ENCODE measurements around the gene ADAM12. TPM values are rescaled to one million over a fixed set of nuclear protein-coding genes. Genes with fewer than 3 reads are reported as not detected.

Gene ADAM12
- total RNA-seq, 1 donor from 2014 or later, result 100 TPM

- H3K36me3 Mint-ChIP-seq (ENCODE audit: low read depth, unreplicated experiment), result peaks cover 14% of the 10 kb centered on the region
- Histone ChIP-seq H2AFZ (ENCODE audit: low read depth, low read length) (no peak overlapping the region), H3K9ac (ENCODE audit: low read length) (no peak overlapping the region), H3K27me3 (ENCODE audit: insufficient read depth, low read length) (no peaks in the 10 kb centered on the region), H3K79me2 (ENCODE audit: insufficient read depth, low read length) (peaks cover 62% of the 10 kb centered on the region), H3K4me2 (ENCODE audit: low read length) (no peak overlapping the region), H3K9me3 (ENCODE audit: insufficient read depth, low read depth, low read length) (no peaks in the 10 kb centered on the region), H3K27ac (ENCODE audit: low read depth, low read length) (no peak overlapping the region), H3K4me3 (ENCODE audit: insufficient read depth, low read depth, low read length) (no peak overlapping the region), H4K20me1 (ENCODE audit: insufficient read depth, low read length) (no peaks in the 10 kb centered on the region), H3K36me3 (ENCODE audit: insufficient read depth, low read length) (no peaks in the 10 kb centered on the region), H3K4me1 (ENCODE audit: insufficient read depth, low read length) (peaks cover 23% of the 10 kb centered on the region)
- DNase-seq (ENCODE audit: low read depth) (peak; percentile 39), FAIRE-seq (no peak)
- H3K27me3 Mint-ChIP-seq (ENCODE audit: low read depth, unreplicated experiment), result no peaks in the 10 kb centered on the region
- H3K9me3 Mint-ChIP-seq (ENCODE audit: unreplicated experiment), result peaks cover 4% of the 10 kb centered on the region
- H3K4me1 Mint-ChIP-seq (ENCODE audit: low read depth, unreplicated experiment), result peaks cover 45% of the 10 kb centered on the region
- H3K27ac Mint-ChIP-seq (ENCODE audit: unreplicated experiment), result no peak overlapping the region
- no peak for TF ChIP-seq CTCF (IDR thresholded peaks at IDR 0.05; ENCODE audit: insufficient read depth, low read depth, low read length)
- no peak overlapping the region for H3K4me3 Mint-ChIP-seq (ENCODE audit: unreplicated experiment)
These were observed 174.3 kb downstream of the ADAM12 start for GRCh38 chr10:126214021-126214420.

GRCh38 chr10:126212738-126213137 lies 175.5 kb downstream of the ADAM12 start:
- no peak overlapping the region for H3K4me3 ChIP-seq (ENCODE audit: insufficient read depth, low read depth, low read length)
- H3K79me2 ChIP-seq (ENCODE audit: insufficient read depth, low read length), result peaks cover 55% of the 10 kb centered on the region
- no peaks in the 10 kb centered on the region for H3K36me3 ChIP-seq (ENCODE audit: insufficient read depth, low read length)
- Mint-ChIP-seq H3K27ac (ENCODE audit: unreplicated experiment) (no peak overlapping the region), H3K36me3 (ENCODE audit: low read depth, unreplicated experiment) (peaks cover 14% of the 10 kb centered on the region), H3K9me3 (ENCODE audit: unreplicated experiment) (peaks cover 4% of the 10 kb centered on the region), H3K4me3 (ENCODE audit: unreplicated experiment) (no peak overlapping the region), H3K27me3 (ENCODE audit: low read depth, unreplicated experiment) (no peaks in the 10 kb centered on the region), H3K4me1 (ENCODE audit: low read depth, unreplicated experiment) (peaks cover 52% of the 10 kb centered on the region)
- H4K20me1 ChIP-seq (ENCODE audit: insufficient read depth, low read length), result no peaks in the 10 kb centered on the region
- H3K9me3 ChIP-seq (ENCODE audit: insufficient read depth, low read depth, low read length), result no peaks in the 10 kb centered on the region
- H3K9ac ChIP-seq (ENCODE audit: low read length), result no peak overlapping the region
- H3K4me1 ChIP-seq (ENCODE audit: insufficient read depth, low read length), result peaks cover 30% of the 10 kb centered on the region
- no peak overlapping the region for H3K4me2 ChIP-seq (ENCODE audit: low read length)
- no peak overlapping the region for H3K27ac ChIP-seq (ENCODE audit: low read depth, low read length)
- DNase-seq (ENCODE audit: low read depth) (peak; percentile 72), FAIRE-seq (no peak)
- no peak for TF ChIP-seq CTCF (IDR thresholded peaks at IDR 0.05; ENCODE audit: insufficient read depth, low read depth, low read length)
- TF ChIP-seq EZH2 (IDR thresholded peaks at IDR 0.05; ENCODE audit: insufficient read depth, low read length), result no peak
- H3K27me3 ChIP-seq (ENCODE audit: insufficient read depth, low read length), result no peaks in the 10 kb centered on the region
- no peak overlapping the region for H2AFZ ChIP-seq (ENCODE audit: low read depth, low read length)

- Mint-ChIP-seq H3K4me1 (ENCODE audit: low read depth, unreplicated experiment) (peaks cover 48% of the 10 kb centered on the region), H3K27ac (ENCODE audit: unreplicated experiment) (no peak overlapping the region), H3K9me3 (ENCODE audit: unreplicated experiment) (peaks cover 4% of the 10 kb centered on the region), H3K36me3 (ENCODE audit: low read depth, unreplicated experiment) (peaks cover 23% of the 10 kb centered on the region), H3K27me3 (ENCODE audit: low read depth, unreplicated experiment) (no peaks in the 10 kb centered on the region), H3K4me3 (ENCODE audit: unreplicated experiment) (no peak overlapping the region)
- H3K4me2 ChIP-seq (ENCODE audit: low read length), result no peak overlapping the region
- no peaks in the 10 kb centered on the region for H3K36me3 ChIP-seq (ENCODE audit: insufficient read depth, low read length)
- peaks cover 36% of the 10 kb centered on the region for H3K4me1 ChIP-seq (ENCODE audit: insufficient read depth, low read length)
- H3K27ac ChIP-seq (ENCODE audit: low read depth, low read length), result peak overlapping the region; percentile 28
- no peak overlapping the region for H2AFZ ChIP-seq (ENCODE audit: low read depth, low read length)
- no peak for FAIRE-seq
- no peaks in the 10 kb centered on the region for H4K20me1 ChIP-seq (ENCODE audit: insufficient read depth, low read length)
- H3K4me3 ChIP-seq (ENCODE audit: insufficient read depth, low read depth, low read length), result no peak overlapping the region
- no peaks in the 10 kb centered on the region for H3K27me3 ChIP-seq (ENCODE audit: insufficient read depth, low read length)
- no peaks in the 10 kb centered on the region for H3K9me3 ChIP-seq (ENCODE audit: insufficient read depth, low read depth, low read length)
- peak overlapping the region; percentile 11 for H3K9ac ChIP-seq (ENCODE audit: low read length)
- no peak for DNase-seq (ENCODE audit: low read depth)
- TF ChIP-seq EZH2 (IDR thresholded peaks at IDR 0.05; ENCODE audit: insufficient read depth, low read length) (no peak), CTCF (IDR thresholded peaks at IDR 0.05; ENCODE audit: insufficient read depth, low read depth, low read length) (no peak)
- H3K79me2 ChIP-seq (ENCODE audit: insufficient read depth, low read length), result peaks cover 69% of the 10 kb centered on the region
These were observed 178.1 kb downstream of the ADAM12 start for GRCh38 chr10:126210051-126210651.

Data from astrocyte (in vitro differentiated cells and primary cell).